K562 (cell line): ENCODE results near the gene BBX. TPM values are rescaled to one million over a fixed set of nuclear protein-coding genes. Genes with fewer than 3 reads are reported as not detected.

Experiments
- ATAC-seq: fragments of 200-7000 bp; cut with Tn5 transposase; 3 replicates; pipeline ENCODE4 v1.9.1; 2020; ENCODE audit warnings: moderate library complexity
- BruUV-seq: library from RNA; stranded (reverse); fragments of 400-500 nt; replicated peaks from 2 replicates; lab custom pipeline; 2021; lab: Mats Ljungman, UMichigan
- CTCF ChIA-PET: fragments of 300-600 bp; formaldehyde crosslinking; extraction: SDS; loops from one replicate; lab custom pipeline; 2021; ENCODE audit warnings: low intra/inter-chr PET ratio; lab: Yijun Ruan, JAX
- POLR2A ChIA-PET: fragments of 300-600, 350-650 bp; sonication (Branson Sonifier 250); formaldehyde crosslinking; extraction: SDS; loops from one replicate; lab custom pipeline; 2021; ENCODE audit warnings: antibody characterized with exemption, inconsistent platforms; lab: Yijun Ruan, JAX
- DNase-seq, 4 experiments: peaks; one replicate each; pipeline versions ENCODE4 v3.0.0 to v3.0.0-alpha.2; 2011 to 2018; ENCODE audit warnings: low spot score in 3 of 4, mixed read lengths in 3 of 4; ENCODE audit errors: extremely low read depth in 1 of 4
- FAIRE-seq: peaks from 2 replicates; lab custom pipeline; 2011; peaks lifted over from hg19 to GRCh38; lab: Jason Lieb, UNC
- H2AFZ ChIP-seq: 2 replicates; pipeline ENCODE4 v1.6.0; 2011; ENCODE audit warnings: low read depth, low read length, control low read depth, inconsistent platforms
- H3K27ac ChIP-seq: fragments of 200-600 bp; 3 replicates; pipeline ENCODE4 v1.8.0; 2011; ENCODE audit warnings: low read depth, mild to moderate bottlenecking, control low read depth, inconsistent platforms, low read length, moderate library complexity, mixed read lengths; ENCODE audit errors: extremely low read depth
- H3K27me3 ChIP-seq, 2 experiments: fragments of 300-600 bp in 1 of 2; 2 replicates in 1 of 2; 3 replicates in 1 of 2; pipeline versions ENCODE4 v1.6.0 to v1.8.0; 2011; ENCODE audit warnings: inconsistent platforms in 2 of 2, low read length in 2 of 2, mild to moderate bottlenecking in 1 of 2, mixed read lengths in 1 of 2, moderate library complexity in 1 of 2; ENCODE audit not compliant: control insufficient read depth in 2 of 2, insufficient read depth in 2 of 2
- H3K36me3 ChIP-seq: fragments of 300-600 bp; 3 replicates; pipeline ENCODE4 v1.8.0; 2011; ENCODE audit warnings: mild to moderate bottlenecking, low read length, inconsistent platforms; ENCODE audit not compliant: control insufficient read depth, insufficient read depth
- H3K4me1 ChIP-seq, 2 experiments: fragments of 200-600 bp in 1 of 2; replicated peaks in 1 of 2; 2 replicates in 1 of 2; 3 replicates in 1 of 2; pipeline versions ENCODE4 v1.5.1 to v1.8.0; 2011; ENCODE audit warnings: inconsistent platforms in 2 of 2, low read length in 2 of 2, mild to moderate bottlenecking in 1 of 2, mixed read lengths in 1 of 2, moderate library complexity in 1 of 2; ENCODE audit not compliant: control insufficient read depth in 2 of 2, insufficient read depth in 2 of 2
- H3K4me2 ChIP-seq: 2 replicates; pipeline ENCODE4 v1.6.1; 2011; ENCODE audit warnings: low read length, control low read depth, inconsistent platforms, mixed read lengths; ENCODE audit not compliant: insufficient read depth
- H3K4me3 ChIP-seq: fragments of 200-600 bp; sonication (generic), shearing (Covaris generic); 2 replicates; pipeline ENCODE4 v1.5.1; 2016; ENCODE audit warnings: control low read depth, inconsistent platforms
- H3K79me2 ChIP-seq: fragments of 200-600 bp; 3 replicates; pipeline ENCODE4 v1.8.0; 2011; ENCODE audit warnings: low read length, inconsistent platforms; ENCODE audit not compliant: control insufficient read depth, insufficient read depth
- H3K9ac ChIP-seq, 2 experiments: 2 replicates each; pipeline versions ENCODE4 v1.6.0 to v1.6.1; 2011; ENCODE audit warnings: low read depth in 2 of 2, low read length in 2 of 2, control low read depth in 1 of 2, inconsistent platforms in 1 of 2, mild to moderate bottlenecking in 1 of 2, mixed read lengths in 1 of 2; ENCODE audit not compliant: insufficient read depth in 1 of 2
- H3K9me1 ChIP-seq: one replicate; pipeline ENCODE4 v1.6.0; 2011; ENCODE audit warnings: inconsistent platforms, mild to moderate bottlenecking, low read length, moderate library complexity; ENCODE audit not compliant: control insufficient read depth, insufficient read depth
- H3K9me3 ChIP-seq: replicated peaks from 2 replicates; pipeline ENCODE4 v1.5.1; 2011; ENCODE audit warnings: low read depth, low read length, inconsistent platforms; ENCODE audit not compliant: control insufficient read depth, insufficient read depth
- H4K20me1 ChIP-seq: replicated peaks from 2 replicates; pipeline ENCODE4 v1.6.1; 2011; ENCODE audit warnings: low read length, inconsistent platforms, mixed read lengths; ENCODE audit not compliant: control insufficient read depth, insufficient read depth
- CEBPG ChIP-seq, 3 experiments: fragments of 200-800 bp in 1 of 3; sonication (Bioruptor generic) in 1 of 3; sonication (generic) in 1 of 3; formaldehyde crosslinking in 1 of 3; IDR thresholded peaks in 2 of 3; conservative IDR thresholded peaks in 1 of 3; 2 replicates each; pipeline versions ENCODE4 v1.6.1 to v1.8.0; 2016 to 2022; ENCODE audit warnings: missing compliant biosample characterization in 2 of 3, missing genetic modification characterization in 2 of 3, mild to moderate bottlenecking in 1 of 3, missing genetic modification reagents in 1 of 3
- NFIX ChIP-seq: fragments of 250-450 bp; sonication (Bioruptor Pico); IDR thresholded peaks from 2 replicates; pipeline ENCODE4 v1.4.0; 2020; ENCODE audit warnings: low read depth, mild to moderate bottlenecking, moderate library complexity
- WGBS: fragments of 100-300 bp; shearing (Covaris generic); methylation state at CpG from one replicate; pipeline ENCODE4 v1.1.6; 2016; ENCODE audit warnings: low coverage, mixed read lengths; ENCODE audit not compliant: insufficient coverage; ENCODE audit errors: missing lambda C conversion rate; 5-methylcytosine and 5-hydroxymethylcytosine counted together
- in situ Hi-C: fragments of 300-500 bp; cut with MboI; formaldehyde crosslinking; loops from 4 replicates; pipeline ENCODE4 v1.15.0; 2018; ENCODE audit warnings: inconsistent platforms, mixed read lengths
- intact Hi-C: fragments of 100-400 bp; cut with micrococcal nuclease; formaldehyde crosslinking; loops from 2 replicates; pipeline ENCODE4 v1.14.2; 2022
- polyA plus RNA-seq, 8 experiments: library from polyadenylated mRNA; depleted of rRNA in 4 of 8; stranded (reverse) in 5 of 8; unstranded in 3 of 8; fragments of >200 nt; fragmentation: Nextera tagmentation in 2 of 8; fragmentation: Illumina TruSeq in 1 of 8; extraction: Ambion mirVana in 2 of 8; extraction: Trizol in 1 of 8; gene quantifications; 2 replicates each; pipeline versions ENCODE4 v1.2.1 to v1.2.3, GENCODE V29; 2011 to 2014; ENCODE audit warnings: inconsistent platforms in 1 of 8, missing spikeins in 1 of 8
- total RNA-seq, 7 experiments: library from RNA; depleted of rRNA in 6 of 7; stranded (reverse); fragments of >200 nt in 6 of 7; fragmentation: Illumina TruSeq in 2 of 7; extraction: Trizol in 2 of 7; gene quantifications; 2 replicates each; pipeline versions ENCODE4 v1.2.1 to v1.2.3, GENCODE V29; 2011 to 2021; ENCODE audit warnings: low replicate concordance in 1 of 7
- TF ChIP-seq, protein P1 (sequence below): sonication (generic); formaldehyde crosslinking; IDR thresholded peaks from 2 replicates; pipeline ENCODE4 v1.8.0; 2022; ENCODE audit warnings: mild to moderate bottlenecking, missing genetic modification reagents

BBX gene
- total and polyA plus RNA-seq, 9 of the 15 experiments (the other 6 are each of a cell fraction or from before 2014, with no cell fraction given): 4.9 to 19.5 (median 11.8) TPM

GRCh38 chr3:107826727-107827126 is 304.0 kb downstream of the BBX start (continued):
- TF ChIP-seq, protein P1, sequence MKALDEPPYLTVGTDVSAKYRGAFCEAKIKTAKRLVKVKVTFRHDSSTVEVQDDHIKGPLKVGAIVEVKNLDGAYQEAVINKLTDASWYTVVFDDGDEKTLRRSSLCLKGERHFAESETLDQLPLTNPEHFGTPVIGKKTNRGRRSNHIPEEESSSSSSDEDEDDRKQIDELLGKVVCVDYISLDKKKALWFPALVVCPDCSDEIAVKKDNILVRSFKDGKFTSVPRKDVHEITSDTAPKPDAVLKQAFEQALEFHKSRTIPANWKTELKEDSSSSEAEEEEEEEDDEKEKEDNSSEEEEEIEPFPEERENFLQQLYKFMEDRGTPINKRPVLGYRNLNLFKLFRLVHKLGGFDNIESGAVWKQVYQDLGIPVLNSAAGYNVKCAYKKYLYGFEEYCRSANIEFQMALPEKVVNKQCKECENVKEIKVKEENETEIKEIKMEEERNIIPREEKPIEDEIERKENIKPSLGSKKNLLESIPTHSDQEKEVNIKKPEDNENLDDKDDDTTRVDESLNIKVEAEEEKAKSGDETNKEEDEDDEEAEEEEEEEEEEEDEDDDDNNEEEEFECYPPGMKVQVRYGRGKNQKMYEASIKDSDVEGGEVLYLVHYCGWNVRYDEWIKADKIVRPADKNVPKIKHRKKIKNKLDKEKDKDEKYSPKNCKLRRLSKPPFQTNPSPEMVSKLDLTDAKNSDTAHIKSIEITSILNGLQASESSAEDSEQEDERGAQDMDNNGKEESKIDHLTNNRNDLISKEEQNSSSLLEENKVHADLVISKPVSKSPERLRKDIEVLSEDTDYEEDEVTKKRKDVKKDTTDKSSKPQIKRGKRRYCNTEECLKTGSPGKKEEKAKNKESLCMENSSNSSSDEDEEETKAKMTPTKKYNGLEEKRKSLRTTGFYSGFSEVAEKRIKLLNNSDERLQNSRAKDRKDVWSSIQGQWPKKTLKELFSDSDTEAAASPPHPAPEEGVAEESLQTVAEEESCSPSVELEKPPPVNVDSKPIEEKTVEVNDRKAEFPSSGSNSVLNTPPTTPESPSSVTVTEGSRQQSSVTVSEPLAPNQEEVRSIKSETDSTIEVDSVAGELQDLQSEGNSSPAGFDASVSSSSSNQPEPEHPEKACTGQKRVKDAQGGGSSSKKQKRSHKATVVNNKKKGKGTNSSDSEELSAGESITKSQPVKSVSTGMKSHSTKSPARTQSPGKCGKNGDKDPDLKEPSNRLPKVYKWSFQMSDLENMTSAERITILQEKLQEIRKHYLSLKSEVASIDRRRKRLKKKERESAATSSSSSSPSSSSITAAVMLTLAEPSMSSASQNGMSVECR (CRISPR knock-in tag): no peak

DNA sequence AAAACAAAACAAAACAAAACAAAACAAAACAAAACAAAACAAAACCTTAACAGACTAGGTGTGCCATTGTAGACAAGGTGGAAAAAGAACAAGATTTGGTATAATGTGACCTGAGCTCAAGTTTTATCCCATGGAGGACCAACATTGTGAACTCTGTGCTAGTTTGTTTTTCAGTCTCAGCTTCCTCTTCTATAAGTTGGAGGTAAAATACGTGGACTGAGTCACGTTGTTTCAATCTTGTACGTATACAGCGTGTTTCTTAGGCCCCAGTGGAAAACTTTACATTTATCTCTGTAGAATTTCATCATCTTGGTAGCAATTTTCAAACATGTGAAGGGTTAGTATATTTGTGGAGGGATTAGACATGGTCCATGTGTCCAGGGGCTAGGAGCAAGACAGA is 306.4 kb downstream of the BBX start:
- no peak overlapping the region for H3K27ac ChIP-seq
- H2AFZ ChIP-seq: no peak overlapping the region
- no peaks in the 10 kb centered on the region for H3K9me3 ChIP-seq
- H3K4me2 ChIP-seq: no peak overlapping the region
- TF ChIP-seq NFIX: no peak
- TF ChIP-seq CEBPG (CRISPR knock-in tag; IDR thresholded peaks at IDR 0.05): no peak
- peak in 1 of 2 experiments; percentile 79; a peak in 2 of 4 replicates for TF ChIP-seq CEBPG (tag; conservative IDR thresholded peaks at IDR 0.05 in 1 of 2, IDR thresholded peaks at IDR 0.05 in 1 of 2)
- H3K27me3 ChIP-seq: peaks cover 0 to 19% of the 10 kb centered on the region in 2 experiments; a peak in 4 of 5 replicates
- FAIRE-seq (no peak), DNase-seq (no peak), ATAC-seq (no peak)
- WGBS: 0% methylated on average over 4 of the region's 4 CpGs
- no peak overlapping the region for H3K9ac ChIP-seq
- intact Hi-C loops (no loop called here), in situ Hi-C loops (no loop called here)
- BruUV-seq: no TSS peak
- ChIA-PET POLR2A (no interaction called here), CTCF (no interaction called here)
- no peaks in the 10 kb centered on the region for H3K9me1 ChIP-seq
- no peak overlapping the region for H3K4me3 ChIP-seq
- no peaks in the 10 kb centered on the region for H3K36me3 ChIP-seq
- no peaks in the 10 kb centered on the region for H4K20me1 ChIP-seq
- H3K79me2 ChIP-seq: no peaks in the 10 kb centered on the region
- H3K4me1 ChIP-seq: no peaks in the 10 kb centered on the region
